GM19324 (cell line): ENCODE results near the gene ZSCAN12.
A peak's percentile ranks its signal among the peaks of the same experiment; 100 is the strongest.
"Not testable (repeated sequence)": the region's sequence is repeated elsewhere in the genome, so short reads cannot be mapped to it uniquely, and the experiment has no call there.

Source experiments
- ATAC-seq: cut with Tn5 transposase; IDR thresholded peaks from one replicate; pipeline ENCODE4 v1.9.1; 2021; ENCODE audit warnings: mild to moderate bottlenecking, moderate library complexity; ENCODE audit not compliant: unreplicated experiment, low FRiP score

The ZSCAN12 gene

GRCh38 chr6:28400122-28400451 lies 540 bp upstream of the ZSCAN12 start:
- ATAC-seq = no peak

GRCh38 chr6:28395918-28396317 lies 3.6 kb downstream of the ZSCAN12 start:
- ATAC-seq = no peak

GRCh38 chr6:28393912-28394662 lies 5.5 kb downstream of the ZSCAN12 start:
- no peak for ATAC-seq

- ATAC-seq = no peak
These were observed 8.9 kb downstream of the ZSCAN12 start for GRCh38 chr6:28390688-28391087.

- no peak for ATAC-seq
These were observed 15.4 kb downstream of the ZSCAN12 start for GRCh38 chr6:28384143-28384533.

- ATAC-seq = peak; percentile 79
These were observed 16.1 kb downstream of the ZSCAN12 start for GRCh38 chr6:28383235-28384142.

- no peak for ATAC-seq
These were observed 19.2 kb downstream of the ZSCAN12 start for GRCh38 chr6:28380381-28380780.

- ATAC-seq = no peak
These were observed 20.9 kb downstream of the ZSCAN12 start for GRCh38 chr6:28378644-28379043.

GRCh38 chr6:28377879-28378278 lies 21.7 kb downstream of the ZSCAN12 start:
- no peak for ATAC-seq

- ATAC-seq = no peak
These were observed 25.6 kb downstream of the ZSCAN12 start for GRCh38 chr6:28373925-28374324.

GRCh38 chr6:28371706-28372451 lies 27.7 kb downstream of the ZSCAN12 start:
- ATAC-seq = no peak

- no peak for ATAC-seq
These were observed 28.3 kb downstream of the ZSCAN12 start for GRCh38 chr6:28371280-28371679.

GRCh38 chr6:28370440-28370839 lies 29.1 kb downstream of the ZSCAN12 start:
- no peak for ATAC-seq

GRCh38 chr6:28369463-28369862 lies 30.1 kb downstream of the ZSCAN12 start:
- ATAC-seq = no peak

GRCh38 chr6:28368522-28368921 lies 31.0 kb downstream of the ZSCAN12 start:
- ATAC-seq = peak; percentile 63

GRCh38 chr6:28365590-28365989 lies 34.0 kb downstream of the ZSCAN12 start:
- not testable (repeated sequence) for ATAC-seq

GRCh38 chr6:28360961-28361360 lies 38.6 kb downstream of the ZSCAN12 start:
- ATAC-seq = no peak

GRCh38 chr6:28359562-28359961 lies 40.0 kb downstream of the ZSCAN12 start:
- ATAC-seq = not testable (repeated sequence)

- no peak for ATAC-seq
These were observed 42.5 kb downstream of the ZSCAN12 start for GRCh38 chr6:28357036-28357435.

GRCh38 chr6:28356666-28357020 lies 42.9 kb downstream of the ZSCAN12 start:
- ATAC-seq = no peak
